Karpas-422 (cell line): ENCODE results near the gene TMEM63C. TPM values are rescaled to one million over a fixed set of nuclear protein-coding genes. Genes with fewer than 3 reads are reported as not detected.

Experiments
- DNase-seq: peaks from one replicate; pipeline ENCODE4 v3.0.0-alpha.2; 2015
- H2AFZ ChIP-seq: fragments of 200-600 bp; sonication (generic); 2 replicates; pipeline ENCODE4 v1.6.1; 2014; ENCODE audit warnings: antibody characterized with exemption, low read length, mixed read lengths
- H3K27ac ChIP-seq: fragments of 200-600 bp; sonication (generic); 2 replicates; pipeline ENCODE4 v1.5.1; 2014; ENCODE audit warnings: mild to moderate bottlenecking, low read length, moderate library complexity
- H3K27me3 ChIP-seq: fragments of 200-600 bp; sonication (generic); 2 replicates; pipeline ENCODE4 v1.6.1; 2014; ENCODE audit warnings: low read length, mixed read lengths
- H3K36me3 ChIP-seq: fragments of 200-600 bp; sonication (generic); 2 replicates; pipeline ENCODE4 v1.6.1; 2014; ENCODE audit warnings: low read length, mixed read lengths; ENCODE audit not compliant: insufficient read depth
- H3K4me1 ChIP-seq: fragments of 200-600 bp; sonication (generic); 2 replicates; pipeline ENCODE4 v1.6.1; 2014; ENCODE audit warnings: mild to moderate bottlenecking, low read length, mixed read lengths
- H3K4me2 ChIP-seq: fragments of 200-600 bp; sonication (generic); 2 replicates; pipeline ENCODE4 v1.6.1; 2014; ENCODE audit warnings: low read length, low read depth, mild to moderate bottlenecking; ENCODE audit not compliant: poor library complexity, severe bottlenecking
- H3K4me3 ChIP-seq: fragments of 200-600 bp; sonication (generic); 2 replicates; pipeline ENCODE4 v1.5.1; 2014; ENCODE audit warnings: mild to moderate bottlenecking, antibody characterized with exemption, low read length, mixed read lengths
- H3K79me2 ChIP-seq: fragments of 200-600 bp; sonication (generic); 2 replicates; pipeline ENCODE4 v1.6.1; 2014; ENCODE audit warnings: mild to moderate bottlenecking, low read length, mixed read lengths
- H3K9ac ChIP-seq: fragments of 200-600 bp; sonication (generic); 2 replicates; pipeline ENCODE4 v1.6.0; 2014; ENCODE audit warnings: low read length
- H3K9me2 ChIP-seq: fragments of 200-600 bp; sonication (generic), shearing (Covaris generic); replicated peaks from 2 replicates; pipeline ENCODE4 v1.6.0; 2014; ENCODE audit warnings: mild to moderate bottlenecking, low read length, moderate library complexity; ENCODE audit not compliant: insufficient read depth
- H3K9me3 ChIP-seq: fragments of 300-700, 200-600 bp; sonication (generic); 2 replicates; pipeline ENCODE4 v1.6.1; 2014; ENCODE audit warnings: low read length, mixed read lengths
- H4K20me1 ChIP-seq: fragments of 200-600 bp; sonication (generic); 2 replicates; pipeline ENCODE4 v1.6.1; 2014; ENCODE audit warnings: mild to moderate bottlenecking, antibody characterized with exemption, low read length, low read depth; ENCODE audit not compliant: insufficient read depth
- total RNA-seq: library from RNA; depleted of rRNA; stranded (reverse); fragments of >200 nt; shearing (Covaris generic); gene quantifications from 2 replicates; pipeline ENCODE4 v1.2.3, GENCODE V29; 2014; ENCODE audit warnings: low replicate concordance

The TMEM63C gene
- total RNA-seq, 1 experiment from 2014 or later, result 5.0 TPM

GRCh38 chr14:77197988-77198387, 16.4 kb downstream of the TMEM63C start:
- H3K9me3 ChIP-seq, result no peaks in the 10 kb centered on the region
- no peaks in the 10 kb centered on the region for H3K27me3 ChIP-seq
- H2AFZ ChIP-seq, result no peak overlapping the region
- peaks cover 18% of the 10 kb centered on the region for H4K20me1 ChIP-seq
- no peak overlapping the region for H3K27ac ChIP-seq
- H3K9ac ChIP-seq, result no peak overlapping the region
- H3K4me3 ChIP-seq, result no peak overlapping the region
- no peak overlapping the region for H3K4me2 ChIP-seq
- no peak for DNase-seq
- H3K9me2 ChIP-seq, result no peaks in the 10 kb centered on the region
- no peaks in the 10 kb centered on the region for H3K36me3 ChIP-seq
- no peaks in the 10 kb centered on the region for H3K79me2 ChIP-seq
- H3K4me1 ChIP-seq, result no peaks in the 10 kb centered on the region

GRCh38 chr14:77198561-77198960, 17.0 kb downstream of the TMEM63C start:
- Histone ChIP-seq H2AFZ (no peak overlapping the region), H3K9me2 (no peaks in the 10 kb centered on the region), H3K36me3 (no peaks in the 10 kb centered on the region), H3K4me2 (no peak overlapping the region), H3K9me3 (no peaks in the 10 kb centered on the region), H4K20me1 (peaks cover 21% of the 10 kb centered on the region), H3K9ac (no peak overlapping the region), H3K4me3 (no peak overlapping the region), H3K27ac (no peak overlapping the region), H3K27me3 (no peaks in the 10 kb centered on the region), H3K79me2 (no peaks in the 10 kb centered on the region), H3K4me1 (no peaks in the 10 kb centered on the region)
- no peak for DNase-seq

- Histone ChIP-seq H3K4me3 (no peak overlapping the region), H3K9me2 (no peaks in the 10 kb centered on the region), H3K4me1 (no peaks in the 10 kb centered on the region), H3K27me3 (no peaks in the 10 kb centered on the region), H4K20me1 (peaks cover 19% of the 10 kb centered on the region; the same call in 1 of the 2 replicates), H3K27ac (no peak overlapping the region), H3K79me2 (no peaks in the 10 kb centered on the region), H3K36me3 (no peaks in the 10 kb centered on the region), H3K9me3 (no peaks in the 10 kb centered on the region), H3K9ac (no peak overlapping the region), H3K4me2 (no peak overlapping the region), H2AFZ (no peak overlapping the region)
- no peak for DNase-seq
Measured at GRCh38 chr14:77199590-77199989, 18.0 kb downstream of the TMEM63C start.

GRCh38 chr14:77200406-77200985, 18.9 kb downstream of the TMEM63C start:
- Histone ChIP-seq H3K9me3 (no peaks in the 10 kb centered on the region), H3K4me2 (no peak overlapping the region), H3K4me1 (no peaks in the 10 kb centered on the region), H2AFZ (no peak overlapping the region), H3K9ac (no peak overlapping the region), H3K27me3 (no peaks in the 10 kb centered on the region), H3K79me2 (no peaks in the 10 kb centered on the region), H3K27ac (no peak overlapping the region), H3K4me3 (no peak overlapping the region), H4K20me1 (peaks cover 26% of the 10 kb centered on the region; the same call in 1 of the 2 replicates), H3K9me2 (no peaks in the 10 kb centered on the region), H3K36me3 (no peaks in the 10 kb centered on the region)
- no peak for DNase-seq

GRCh38 chr14:77201696-77202095, 20.1 kb downstream of the TMEM63C start:
- Histone ChIP-seq H3K9ac (no peak overlapping the region), H4K20me1 (peaks cover 22% of the 10 kb centered on the region; the same call in 1 of the 2 replicates), H3K36me3 (no peaks in the 10 kb centered on the region), H3K4me3 (no peak overlapping the region), H3K27ac (no peak overlapping the region), H3K27me3 (no peaks in the 10 kb centered on the region), H3K9me3 (no peaks in the 10 kb centered on the region), H3K4me1 (no peaks in the 10 kb centered on the region), H2AFZ (no peak overlapping the region), H3K4me2 (no peak overlapping the region), H3K9me2 (no peaks in the 10 kb centered on the region), H3K79me2 (no peaks in the 10 kb centered on the region)
- DNase-seq, result no peak

GRCh38 chr14:77203611-77204458, 22.2 kb downstream of the TMEM63C start:
- Histone ChIP-seq H3K79me2 (no peaks in the 10 kb centered on the region), H2AFZ (no peak overlapping the region), H3K36me3 (no peaks in the 10 kb centered on the region), H3K4me3 (no peak overlapping the region), H3K4me2 (no peak overlapping the region), H3K4me1 (no peaks in the 10 kb centered on the region), H4K20me1 (peaks cover 41% of the 10 kb centered on the region), H3K27me3 (no peaks in the 10 kb centered on the region), H3K9me3 (no peaks in the 10 kb centered on the region), H3K27ac (no peak overlapping the region), H3K9me2 (no peaks in the 10 kb centered on the region), H3K9ac (no peak overlapping the region)
- no peak for DNase-seq

- no peaks in the 10 kb centered on the region for H3K36me3 ChIP-seq
- no peak overlapping the region for H3K27ac ChIP-seq
- DNase-seq, result no peak
- H3K9me3 ChIP-seq, result no peaks in the 10 kb centered on the region
- no peak overlapping the region for H3K9ac ChIP-seq
- no peak overlapping the region for H3K4me2 ChIP-seq
- H3K4me1 ChIP-seq, result no peaks in the 10 kb centered on the region
- no peak overlapping the region for H3K4me3 ChIP-seq
- no peaks in the 10 kb centered on the region for H3K79me2 ChIP-seq
- H3K27me3 ChIP-seq, result no peaks in the 10 kb centered on the region
- H2AFZ ChIP-seq, result no peak overlapping the region
- H4K20me1 ChIP-seq, result peaks cover 43% of the 10 kb centered on the region
- no peaks in the 10 kb centered on the region for H3K9me2 ChIP-seq
Measured at GRCh38 chr14:77204459-77204771, 22.8 kb downstream of the TMEM63C start.

- H3K9me2 ChIP-seq, result no peaks in the 10 kb centered on the region
- H3K4me3 ChIP-seq, result no peak overlapping the region
- H3K9me3 ChIP-seq, result no peaks in the 10 kb centered on the region
- H3K27ac ChIP-seq, result no peak overlapping the region
- no peak for DNase-seq
- no peaks in the 10 kb centered on the region for H3K36me3 ChIP-seq
- H2AFZ ChIP-seq, result no peak overlapping the region
- H3K79me2 ChIP-seq, result no peaks in the 10 kb centered on the region
- H3K4me2 ChIP-seq, result no peak overlapping the region
- H4K20me1 ChIP-seq, result peaks cover 41% of the 10 kb centered on the region
- H3K4me1 ChIP-seq, result no peaks in the 10 kb centered on the region
- H3K27me3 ChIP-seq, result no peaks in the 10 kb centered on the region
- H3K9ac ChIP-seq, result no peak overlapping the region
Measured at GRCh38 chr14:77204907-77205306, 23.3 kb downstream of the TMEM63C start.
